Measurements from ENCODE around the gene PLOD2. TPM values are rescaled to one million over a fixed set of nuclear protein-coding genes. Genes with fewer than 3 reads are reported as not detected.

The PLOD2 gene
- total RNA-seq, 1 experiment from 2014 or later = 19.3 TPM

- no peak overlapping the region for H2BK5ac ChIP-seq (ENCODE audit: insufficient read length, low read length)
Observed at GRCh38 chr3:146058241-146058640, 102.7 kb downstream of the PLOD2 start.

More at GRCh38 chr3:146058241-146058640, 102.7 kb downstream of the PLOD2 start:
- no peaks in the 10 kb centered on the region for H3K27me3 Mint-ChIP-seq (ENCODE audit: low read depth)
- no peaks in the 10 kb centered on the region for H3K23me2 ChIP-seq (ENCODE audit: insufficient read length, low read depth, low read length, poor library complexity, severe bottlenecking)
- WGBS (ENCODE audit: extremely low coverage, insufficient read length, low lambda C conversion rate) = no CpG with 5 or more reads among the region's 2 CpGs
- no peak overlapping the region; a peak in 1 of 7 replicates for H3K27ac Mint-ChIP-seq
- H4K20me1 ChIP-seq (ENCODE audit: control insufficient read depth, insufficient read depth, insufficient read length) = no peaks in the 10 kb centered on the region
- no peaks in the 10 kb centered on the region for H3K4me1 ChIP-seq (ENCODE audit: insufficient read depth, low read length)
- no peak overlapping the region for H2AFZ ChIP-seq (ENCODE audit: low read length)
- no peaks in the 10 kb centered on the region for H3K9me3 Mint-ChIP-seq
- peaks cover 4 to 8% of the 10 kb centered on the region in 2 experiments; a peak in 2 of 4 replicates for H3K4me1 Mint-ChIP-seq
- no peaks in the 10 kb centered on the region for H3K27me3 ChIP-seq (ENCODE audit: insufficient read depth, low read length)
- H3K36me3 Mint-ChIP-seq (ENCODE audit: insufficient read depth in 1 of 3, low read depth in 3 of 3) = no peaks in the 10 kb centered on the region
- no peak overlapping the region for H3K18ac ChIP-seq (ENCODE audit: insufficient read length, low read depth, low read length)
- no peak overlapping the region for H3K27ac ChIP-seq (ENCODE audit: insufficient read length, low read depth, low read length)
- no peak overlapping the region for H3K4me3 Mint-ChIP-seq
- H3K23ac ChIP-seq (ENCODE audit: insufficient read length, low read depth, low read length) = no peak overlapping the region
- no peak overlapping the region for H3T11ph ChIP-seq (ENCODE audit: low read length)
- H2BK15ac ChIP-seq (ENCODE audit: low read depth, low read length) = no peak overlapping the region
- no peak overlapping the region for H3K4ac ChIP-seq (ENCODE audit: low read depth, low read length)
- H3K4me2 ChIP-seq (ENCODE audit: insufficient read depth, insufficient read length, low read length) = no peak overlapping the region
- H4K8ac ChIP-seq (replicated peaks; ENCODE audit: insufficient read length, low read depth, low read length) = no peak overlapping the region
- no peak overlapping the region for H4K91ac ChIP-seq (ENCODE audit: insufficient read length, low read depth, low read length)
- H3K56ac ChIP-seq (ENCODE audit: insufficient read length, low read depth, low read length) = no peak overlapping the region
- H2AK5ac ChIP-seq (ENCODE audit: insufficient read length, low read length) = no peak overlapping the region
- H3K9me3 ChIP-seq (ENCODE audit: control insufficient read depth, low read depth, low read length) = no peaks in the 10 kb centered on the region
- H3K14ac ChIP-seq (ENCODE audit: insufficient read depth, low read length) = no peak overlapping the region
- no peak for DNase-seq
- H4K5ac ChIP-seq (ENCODE audit: insufficient read length, low read depth, low read length) = no peak overlapping the region
- H2BK12ac ChIP-seq (ENCODE audit: insufficient read length, low read depth, low read length) = no peak overlapping the region
- H2BK120ac ChIP-seq (ENCODE audit: low read depth, low read length, poor library complexity, severe bottlenecking) = no peak overlapping the region
- H3K9ac ChIP-seq (ENCODE audit: extremely low read depth, insufficient read length, low read length) = no peak overlapping the region
- no peak overlapping the region for H2BK20ac ChIP-seq (ENCODE audit: low read depth, low read length, poor library complexity, severe bottlenecking)
- TF ChIP-seq CTCF (conservative IDR thresholded peaks at IDR 0.05) = no peak
- H3K79me1 ChIP-seq (ENCODE audit: insufficient read depth, low read depth, low read length, poor library complexity, severe bottlenecking) = no peaks in the 10 kb centered on the region
- H3K79me2 ChIP-seq (ENCODE audit: insufficient read depth, low read length) = no peaks in the 10 kb centered on the region

All from H9 (cell line).